Progenitor cell of endocrine pancreas (in vitro differentiated cells): ENCODE data around the gene VWC2. TPM values are rescaled to one million over a fixed set of nuclear protein-coding genes. Genes with fewer than 3 reads are reported as not detected.
A peak's percentile ranks its signal among the peaks of the same experiment; 100 is the strongest.
"Not testable (repeated sequence)": the region's sequence is repeated elsewhere in the genome, so short reads cannot be mapped to it uniquely, and the experiment has no call there.

ENCODE experiments used
- DNase-seq: peaks from one replicate; pipeline ENCODE4 v3.0.0; 2021; ENCODE audit warnings: low spot score; ENCODE audit not compliant: unreplicated experiment
- H3K27ac Mint-ChIP-seq: 2 replicates; pipeline ENCODE4 v1.8.0; 2021; ENCODE audit warnings: mild to moderate bottlenecking, moderate library complexity, mixed read lengths
- H3K27me3 Mint-ChIP-seq: 2 replicates; pipeline ENCODE4 v1.8.0; 2021; ENCODE audit warnings: mixed read lengths
- H3K36me3 Mint-ChIP-seq: 2 replicates; pipeline ENCODE4 v1.8.0; 2022; ENCODE audit warnings: mixed read lengths; ENCODE audit not compliant: insufficient read depth
- H3K4me1 Mint-ChIP-seq: 2 replicates; pipeline ENCODE4 v1.8.0; 2021; ENCODE audit warnings: low read depth, mixed read lengths
- H3K4me3 Mint-ChIP-seq: 2 replicates; pipeline ENCODE4 v1.8.0; 2021; ENCODE audit warnings: low read depth, mild to moderate bottlenecking, moderate library complexity, mixed read lengths
- H3K9me3 Mint-ChIP-seq: 2 replicates; pipeline ENCODE4 v1.8.0; 2021; ENCODE audit warnings: low read depth, mixed read lengths
- total RNA-seq: library from RNA; stranded (reverse); gene quantifications from 2 replicates; pipeline ENCODE4 v1.2.1, GENCODE V29; 2021
- TF ChIP-seq, protein P1 (sequence below): fragments of 200-600 bp; sonication (generic); IDR thresholded peaks from one replicate; pipeline ENCODE4 v1.5.0; 2021; ENCODE audit warnings: antibody characterized with exemption, mild to moderate bottlenecking; ENCODE audit not compliant: unreplicated experiment

Gene VWC2
- total RNA-seq, 1 donor from 2014 or later = 0.02 TPM

- TF ChIP-seq, protein P1, sequence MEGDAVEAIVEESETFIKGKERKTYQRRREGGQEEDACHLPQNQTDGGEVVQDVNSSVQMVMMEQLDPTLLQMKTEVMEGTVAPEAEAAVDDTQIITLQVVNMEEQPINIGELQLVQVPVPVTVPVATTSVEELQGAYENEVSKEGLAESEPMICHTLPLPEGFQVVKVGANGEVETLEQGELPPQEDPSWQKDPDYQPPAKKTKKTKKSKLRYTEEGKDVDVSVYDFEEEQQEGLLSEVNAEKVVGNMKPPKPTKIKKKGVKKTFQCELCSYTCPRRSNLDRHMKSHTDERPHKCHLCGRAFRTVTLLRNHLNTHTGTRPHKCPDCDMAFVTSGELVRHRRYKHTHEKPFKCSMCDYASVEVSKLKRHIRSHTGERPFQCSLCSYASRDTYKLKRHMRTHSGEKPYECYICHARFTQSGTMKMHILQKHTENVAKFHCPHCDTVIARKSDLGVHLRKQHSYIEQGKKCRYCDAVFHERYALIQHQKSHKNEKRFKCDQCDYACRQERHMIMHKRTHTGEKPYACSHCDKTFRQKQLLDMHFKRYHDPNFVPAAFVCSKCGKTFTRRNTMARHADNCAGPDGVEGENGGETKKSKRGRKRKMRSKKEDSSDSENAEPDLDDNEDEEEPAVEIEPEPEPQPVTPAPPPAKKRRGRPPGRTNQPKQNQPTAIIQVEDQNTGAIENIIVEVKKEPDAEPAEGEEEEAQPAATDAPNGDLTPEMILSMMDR = no peak
- Mint-ChIP-seq H3K4me3 (no peak overlapping the region), H3K4me1 (peaks cover 2% of the 10 kb centered on the region), H3K27me3 (peaks cover 3% of the 10 kb centered on the region), H3K27ac (no peak overlapping the region), H3K36me3 (no peaks in the 10 kb centered on the region), H3K9me3 (no peaks in the 10 kb centered on the region)
- no peak for DNase-seq
Observed at GRCh38 chr7:49848211-49848841, 74.9 kb downstream of the VWC2 start.

DNA sequence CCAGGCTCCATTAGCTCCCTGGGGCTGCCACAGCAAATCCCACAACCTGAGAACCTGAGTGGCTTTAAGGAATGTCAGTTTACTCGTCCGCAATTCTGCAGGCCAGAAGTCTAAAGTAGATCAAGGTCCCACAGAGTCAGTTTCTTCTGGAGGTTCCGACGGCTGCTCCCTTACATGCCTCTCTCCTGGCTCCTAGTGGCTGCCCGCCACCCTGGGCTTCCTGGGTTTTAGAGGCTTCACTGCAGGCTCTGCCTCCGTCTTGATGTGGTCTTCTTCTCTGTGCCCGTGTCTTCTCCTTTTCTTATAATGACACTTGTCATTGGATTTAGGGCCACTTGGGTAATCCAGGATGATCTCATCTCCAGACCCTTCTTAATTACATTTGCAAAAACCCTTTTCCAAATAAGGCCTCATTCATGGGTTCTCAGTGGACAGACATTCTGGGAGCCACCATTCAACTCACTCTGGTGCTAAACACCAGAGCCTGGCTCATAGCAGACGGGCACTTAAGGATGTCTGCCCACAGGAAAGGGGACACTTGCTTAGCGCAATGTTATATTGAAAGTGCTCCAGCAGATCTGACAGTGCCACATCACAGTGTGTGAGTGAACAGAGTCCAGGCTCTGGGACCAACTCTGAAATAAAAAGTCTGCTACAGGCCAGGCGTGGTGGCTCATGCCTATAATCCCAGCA is 77.6 kb downstream of the VWC2 start:
- DNase-seq = no peak
- Mint-ChIP-seq H3K4me3 (no peak overlapping the region), H3K27me3 (peaks cover 3% of the 10 kb centered on the region), H3K4me1 (peaks cover 2% of the 10 kb centered on the region), H3K9me3 (no peaks in the 10 kb centered on the region), H3K36me3 (no peaks in the 10 kb centered on the region), H3K27ac (no peak overlapping the region)
- TF ChIP-seq, protein P1 = peak; percentile 26

GRCh38 chr7:49851614-49851934 is 78.1 kb downstream of the VWC2 start:
- not testable (repeated sequence) for H3K4me1 Mint-ChIP-seq, H3K4me3 Mint-ChIP-seq, H3K9me3 Mint-ChIP-seq, H3K27me3 Mint-ChIP-seq, DNase-seq, H3K27ac Mint-ChIP-seq, H3K36me3 Mint-ChIP-seq

- Mint-ChIP-seq H3K27ac (no peak overlapping the region), H3K4me3 (no peak overlapping the region), H3K4me1 (peaks cover 2% of the 10 kb centered on the region), H3K9me3 (no peaks in the 10 kb centered on the region), H3K36me3 (no peaks in the 10 kb centered on the region), H3K27me3 (peaks cover 3% of the 10 kb centered on the region)
- TF ChIP-seq, protein P1 = peak; percentile 86
- peak; percentile 32 for DNase-seq
Observed at GRCh38 chr7:49852619-49853462, 79.4 kb downstream of the VWC2 start.

DNA sequence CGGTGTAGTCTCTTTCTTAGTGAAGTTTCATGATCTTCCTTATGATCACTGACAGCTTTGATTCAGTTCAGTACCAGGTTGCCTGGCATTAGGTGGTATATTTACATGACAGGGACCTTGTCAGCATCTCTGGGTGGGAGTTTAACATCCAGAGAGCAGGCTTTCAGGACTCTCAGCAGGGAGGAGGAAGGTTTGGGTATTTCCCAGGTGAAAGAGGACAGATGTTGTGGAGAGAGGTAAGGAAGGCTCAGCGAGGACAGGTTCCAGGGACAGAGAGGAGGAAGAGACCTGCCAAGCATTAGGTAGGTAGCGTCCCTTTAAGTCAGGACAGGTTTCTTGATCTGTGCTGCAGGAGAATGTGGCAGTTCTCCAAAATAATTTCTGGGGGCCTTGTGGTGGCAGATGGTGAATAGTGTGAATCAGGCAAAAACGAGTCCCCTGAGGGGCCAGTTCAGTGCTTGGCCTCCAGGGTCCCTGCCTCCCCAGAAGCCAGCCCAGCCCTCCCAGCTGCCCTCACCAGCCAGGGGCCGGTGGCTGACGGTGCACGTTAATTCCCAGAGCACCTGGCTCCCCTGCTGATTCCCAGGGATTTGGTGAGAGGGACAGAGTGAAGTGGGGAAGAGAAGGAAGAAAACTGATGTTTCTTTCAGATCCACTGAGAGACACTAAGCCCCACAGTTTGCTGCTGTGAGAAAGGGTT is 82.0 kb downstream of the VWC2 start:
- Mint-ChIP-seq H3K36me3 (no peaks in the 10 kb centered on the region), H3K27ac (no peak overlapping the region), H3K4me3 (no peak overlapping the region), H3K4me1 (peaks cover 2% of the 10 kb centered on the region), H3K27me3 (peaks cover 3% of the 10 kb centered on the region), H3K9me3 (no peaks in the 10 kb centered on the region)
- no peak for DNase-seq
- TF ChIP-seq, protein P1 = no peak
